Measurements from ENCODE around the gene ARAP1. TPM values are rescaled to one million over a fixed set of nuclear protein-coding genes. Genes with fewer than 3 reads are reported as not detected.

Gene ARAP1
- total and polyA plus RNA-seq, 2 of the 8 experiments (the other 6 are each of a cell fraction or from before 2014, with no cell fraction given), result 25.7 to 61.6 TPM

DNA sequence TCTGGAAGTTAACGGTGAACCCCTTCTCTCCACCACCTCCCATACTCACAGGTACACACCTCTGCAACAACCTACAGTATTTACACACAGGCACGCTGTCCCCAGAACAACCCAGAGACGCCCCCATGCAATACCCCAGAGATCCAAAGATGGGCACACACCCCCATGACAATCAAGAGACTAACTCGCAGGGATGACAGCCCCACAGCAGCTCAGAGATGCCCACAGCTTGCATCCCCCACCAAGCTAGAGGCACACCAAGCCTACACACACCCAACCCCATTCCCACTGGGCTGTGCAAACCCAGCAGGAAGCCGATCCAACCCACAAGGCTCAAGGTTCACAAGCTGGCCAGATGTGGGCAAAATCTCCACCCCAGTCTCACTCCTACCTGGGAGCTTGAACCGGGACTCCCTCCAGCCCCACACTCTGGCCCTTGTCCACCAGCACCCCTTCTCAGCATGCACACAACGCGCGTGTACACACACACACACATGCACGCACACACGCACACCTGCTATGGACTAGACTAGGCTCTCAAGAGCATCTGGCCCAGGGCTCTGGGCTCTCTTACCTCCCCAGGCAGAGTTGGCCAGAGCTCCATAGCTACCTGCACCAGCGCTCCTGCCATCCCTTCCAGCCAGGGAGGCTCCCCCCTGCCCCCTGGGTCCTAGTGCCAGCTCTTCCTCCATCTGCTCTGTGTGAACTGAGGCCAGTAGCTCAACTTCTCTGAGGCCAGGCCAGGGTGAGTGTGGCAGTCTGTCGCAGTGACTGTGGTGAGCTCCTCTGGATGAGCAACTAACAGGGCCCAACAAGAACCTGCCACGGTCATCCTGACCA lies 30.1 kb upstream of the ARAP1 start:
- peak overlapping the region; percentile 36; the same call in 1 of the 2 replicates for H2BK5ac ChIP-seq (ENCODE audit: low read depth, low read length)
- H3K9me3 ChIP-seq (ENCODE audit: insufficient read depth in 2 of 2, low read depth in 1 of 2, low read length in 1 of 2), result no peaks in the 10 kb centered on the region
- H2BK12ac ChIP-seq (ENCODE audit: low read depth, low read length), result no peak overlapping the region; the same call in 1 of the 2 replicates
- no peak overlapping the region for H3K27ac ChIP-seq (ENCODE audit: low read depth, low read length)
- H3K79me2 ChIP-seq (ENCODE audit: control insufficient read depth in 1 of 2, insufficient read depth in 2 of 2, low read length in 2 of 2), result no peaks in the 10 kb centered on the region
- 0 out of 2 replicates have a peak overlapping the region, but pooled peaks have one; percentile 6 for H2BK20ac ChIP-seq (ENCODE audit: low read length)
- peak overlapping the region; percentile 81; the same call in 1 of the 2 replicates for H2BK15ac ChIP-seq (ENCODE audit: low read length)
- peak overlapping the region; percentile 83 to 88 for H3K4me2 ChIP-seq (ENCODE audit: insufficient read depth in 1 of 2, low read depth in 2 of 2, low read length in 2 of 2)
- no peak overlapping the region; the same call in 1 of the 2 replicates for H3K18ac ChIP-seq (ENCODE audit: extremely low read depth, low read length)
- H4K5ac ChIP-seq (ENCODE audit: insufficient read length, low read depth, low read length), result no peak overlapping the region
- H3K4ac ChIP-seq (replicated peaks; ENCODE audit: insufficient read length, low read depth, low read length), result no peak overlapping the region
- peak in 1 of 2 experiments; percentile 72 for DNase-seq (ENCODE audit: low read depth in 1 of 2, low spot score in 2 of 2)
- no peak overlapping the region for H2BK120ac ChIP-seq (replicated peaks; ENCODE audit: low read depth, low read length)
- H3K23me2 ChIP-seq (ENCODE audit: low read depth, low read length), result peaks cover 11% of the 10 kb centered on the region
- peak overlapping the region; percentile 42 to 65 (median 54) for H3K4me3 ChIP-seq (ENCODE audit: extremely low read depth in 1 of 4, insufficient read depth in 2 of 4, low read depth in 3 of 4, low read length in 4 of 4)
- H3K27me3 ChIP-seq (replicated peaks in 1 of 4; ENCODE audit: control insufficient read depth in 3 of 4, extremely low read depth in 1 of 4, insufficient read depth in 3 of 4, low read length in 3 of 4), result peaks cover 0 to 12% (median 6%) of the 10 kb centered on the region in 4 experiments; a peak in 3 of 7 replicates
- CTCF ChIA-PET (ENCODE audit: partially characterized antibody), result interaction anchor here (0.8 to 2.4 kb wide), 18 partner anchors 11 to 457 kb away, joined by 3 to 33 read pairs (median 4); partner anchors contain the start of genes ARAP1 and STARD10
- POLR2A ChIA-PET (ENCODE audit: partially characterized antibody), result interaction anchor here (0.8 to 1.8 kb wide), 7 partner anchors 10 to 558 kb away, joined by 3 to 8 read pairs (median 3); partner anchors contain the start of genes INPPL1 and STARD10
- H3K9ac ChIP-seq (replicated peaks in 1 of 4; ENCODE audit: extremely low read depth in 1 of 4, low read depth in 3 of 4, low read length in 3 of 4), result no peak overlapping the region; a peak in 2 of 7 replicates
- no peak overlapping the region for H3K23ac ChIP-seq (ENCODE audit: insufficient read length)
- no peaks in the 10 kb centered on the region for H3K36me3 ChIP-seq (ENCODE audit: control insufficient read depth in 2 of 4, insufficient read depth in 4 of 4, low read length in 3 of 4)
- no peak overlapping the region for H3K56ac ChIP-seq (replicated peaks; ENCODE audit: insufficient read length, low read depth, low read length)
- peak overlapping the region; percentile 77 for H4K91ac ChIP-seq (replicated peaks; ENCODE audit: insufficient read length, low read length)
- H4K20me1 ChIP-seq (replicated peaks in 1 of 2; ENCODE audit: control insufficient read depth in 1 of 2, insufficient read depth in 2 of 2, low read length in 2 of 2), result peaks cover 1 to 3% of the 10 kb centered on the region in 2 experiments
- H3K79me1 ChIP-seq (ENCODE audit: low read depth, low read length), result peaks cover 9% of the 10 kb centered on the region
- no peak for FAIRE-seq
- no peak overlapping the region for H3K14ac ChIP-seq (ENCODE audit: insufficient read length)
- H2AK5ac ChIP-seq (ENCODE audit: low read depth, low read length), result no peak overlapping the region
- no peak overlapping the region for H4K8ac ChIP-seq (ENCODE audit: extremely low read depth, insufficient read depth, low read length)
- peaks cover 5 to 24% (median 13%) of the 10 kb centered on the region in 4 experiments for H3K4me1 ChIP-seq (replicated peaks in 1 of 4; ENCODE audit: control insufficient read depth in 3 of 4, insufficient read depth in 4 of 4, low read length in 3 of 4)
- H2AFZ ChIP-seq (ENCODE audit: low read length), result peak overlapping the region; percentile 18; the same call in 1 of the 2 replicates
- WGBS, 2 experiments (ENCODE audit: extremely low coverage in 1 of 2, insufficient coverage in 1 of 2, insufficient read length in 1 of 2, insufficient replicate concordance in 2 of 2, low coverage in 1 of 2, low lambda C conversion rate in 2 of 2, missing lambda C conversion rate in 1 of 2), result 29% methylated on average over 14 of the region's 14 CpGs; no CpG with 5 or more reads in 1 of the 2 experiments
- TF ChIP-seq HDAC2 (IDR thresholded peaks at IDR 0.05; ENCODE audit: borderline replicate concordance in 1 of 2, low read depth in 2 of 2, low read length in 2 of 2), result no peak
- no peak for TF ChIP-seq NANOG (IDR thresholded peaks at IDR 0.05; ENCODE audit: insufficient read depth, low read depth, low read length, poor library complexity, severe bottlenecking)
- TF ChIP-seq SP4 (IDR thresholded peaks at IDR 0.05; ENCODE audit: low read length), result no peak
- TF ChIP-seq FOSL1 (IDR thresholded peaks at IDR 0.05; ENCODE audit: insufficient read depth, low read depth, low read length), result peak; percentile 97
- TF ChIP-seq BACH1 (IDR thresholded peaks at IDR 0.05; ENCODE audit: low read length), result no peak
- peak; percentile 88; the same call in 1 of the 2 replicates for TF ChIP-seq KDM1A (IDR thresholded peaks at IDR 0.05; ENCODE audit: borderline replicate concordance, low read length)
- TF ChIP-seq, protein P1, sequence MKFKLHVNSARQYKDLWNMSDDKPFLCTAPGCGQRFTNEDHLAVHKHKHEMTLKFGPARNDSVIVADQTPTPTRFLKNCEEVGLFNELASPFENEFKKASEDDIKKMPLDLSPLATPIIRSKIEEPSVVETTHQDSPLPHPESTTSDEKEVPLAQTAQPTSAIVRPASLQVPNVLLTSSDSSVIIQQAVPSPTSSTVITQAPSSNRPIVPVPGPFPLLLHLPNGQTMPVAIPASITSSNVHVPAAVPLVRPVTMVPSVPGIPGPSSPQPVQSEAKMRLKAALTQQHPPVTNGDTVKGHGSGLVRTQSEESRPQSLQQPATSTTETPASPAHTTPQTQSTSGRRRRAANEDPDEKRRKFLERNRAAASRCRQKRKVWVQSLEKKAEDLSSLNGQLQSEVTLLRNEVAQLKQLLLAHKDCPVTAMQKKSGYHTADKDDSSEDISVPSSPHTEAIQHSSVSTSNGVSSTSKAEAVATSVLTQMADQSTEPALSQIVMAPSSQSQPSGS (IDR thresholded peaks at IDR 0.05; ENCODE audit: low read length), result no peak
- TF ChIP-seq KDM4A (IDR thresholded peaks at IDR 0.05; ENCODE audit: low read depth, low read length, severe bottlenecking), result peak; percentile 45

Measured in H1 (cell line).